Erythroblast (primary cell): ENCODE measurements around the gene LTBP1.

Experiments used
- GATA1 ChIP-seq: IDR thresholded peaks from 2 replicates; pipeline ENCODE4 v1.6.1; 2011; ENCODE audit warnings: low read depth, mild to moderate bottlenecking, control low read depth, low read length, moderate library complexity
- POLR2A ChIP-seq: IDR thresholded peaks from 2 replicates; pipeline ENCODE4 v1.6.1; 2011; ENCODE audit warnings: mild to moderate bottlenecking, low read length

GRCh38 chr2:33241072-33241471 lies 294.3 kb downstream of the LTBP1 start:
- no peak for TF ChIP-seq POLR2A
- no peak for TF ChIP-seq GATA1
